Esophagus squamous epithelium (tissue), 5 donors: ENCODE results near the gene HNMT. TPM values are rescaled to one million over a fixed set of nuclear protein-coding genes. Genes with fewer than 3 reads are reported as not detected.

ENCODE experiments used
- DNase-seq: peaks from one replicate; lab custom pipeline; 2025; lab: John Stamatoyannopoulos, UW
- H3K27ac ChIP-seq, 4 donors: fragments of 200-600 bp; sonication (generic); one replicate each; pipeline ENCODE4 v1.5.1; 2016 to 2019; ENCODE audit warnings: mild to moderate bottlenecking in 1 of 4
- H3K27me3 ChIP-seq, 4 donors: fragments of 200-600 bp; sonication (generic); 1 replicate in 3 of 4; 2 replicates in 1 of 4; pipeline versions ENCODE4 v1.5.1 to v1.6.0; 2017 to 2021; ENCODE audit warnings: antibody characterized with exemption in 1 of 4
- H3K36me3 ChIP-seq, 3 donors: fragments of 200-600 bp; sonication (generic); one replicate each; pipeline ENCODE4 v1.5.1; 2016 to 2019
- H3K4me1 ChIP-seq, 3 donors: fragments of 200-600 bp; sonication (generic); one replicate each; pipeline ENCODE4 v1.5.1; 2017 to 2019
- H3K4me3 ChIP-seq, 4 donors: fragments of 200-600 bp; sonication (generic); 1 replicate in 3 of 4; 2 replicates in 1 of 4; pipeline ENCODE4 v1.5.1; 2016 to 2019; ENCODE audit warnings: mild to moderate bottlenecking in 2 of 4, moderate library complexity in 1 of 4
- H3K9me3 ChIP-seq, 3 donors: fragments of 200-600 bp; sonication (generic); one replicate each; pipeline ENCODE4 v1.5.1; 2016 to 2019
- POLR2A ChIP-seq, 4 donors: fragments of 450-650 bp; IDR thresholded peaks; one replicate each; pipeline ENCODE4 v1.6.1; 2017; ENCODE audit warnings: antibody characterized with exemption in 4 of 4, mild to moderate bottlenecking in 4 of 4, moderate library complexity in 3 of 4
- WGBS, 2 donors: methylation state at CpG; one replicate each; pipeline ENCODE4 v1.1.5; 2018; 5-methylcytosine and 5-hydroxymethylcytosine counted together
- intact Hi-C: fragments of 100-400 bp; cut with DNase I; formaldehyde crosslinking; loops from one replicate; pipeline ENCODE4 v1.15.0; 2022
- total RNA-seq, 4 donors: library from RNA; depleted of rRNA; stranded (reverse); fragments of >200 nt; gene quantifications; one replicate each; pipeline ENCODE4 v1.1.0, GENCODE V29; 2016
- TF ChIP-seq, protein P1 (sequence below), 6 experiments: fragments of 450-650 bp in 4 of 6; fragments of 200-600 bp in 2 of 6; sonication (generic) in 2 of 6; IDR thresholded peaks; one replicate each; pipeline ENCODE4 v1.5.1; 2016 to 2019; ENCODE audit warnings: antibody characterized with exemption in 6 of 6, mild to moderate bottlenecking in 4 of 6, moderate library complexity in 4 of 6
- donor health status: DM: yes; HTN: yes; CAD: no.

HNMT gene
- total RNA-seq, 4 donors from 2014 or later: 5.9 to 41.6 (median 8.2) TPM

DNA sequence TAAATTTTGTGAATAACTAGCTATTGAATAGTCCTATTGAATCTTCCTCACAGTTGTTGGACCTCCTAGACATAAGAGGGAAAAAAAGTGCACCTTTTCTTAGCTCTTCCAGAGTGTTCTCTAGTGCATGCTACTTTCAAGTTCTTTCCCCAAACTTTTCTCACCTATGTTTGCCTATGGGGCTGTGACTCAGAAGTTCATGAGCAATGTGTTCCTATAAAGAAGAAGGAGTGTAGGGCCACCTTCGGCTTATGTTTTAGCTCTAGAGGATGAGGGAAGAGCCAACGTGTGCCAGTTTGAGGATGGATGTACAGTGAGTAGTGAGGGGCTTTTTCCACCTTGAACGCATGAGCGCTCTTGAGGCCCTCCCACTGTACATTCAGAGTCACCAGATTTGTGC, 27.0 kb upstream of the HNMT start:
- Histone ChIP-seq H3K4me3 (no peak overlapping the region), H3K27ac (no peak overlapping the region), H3K9me3 (peaks cover 0 to 3% (median 0%) of the 10 kb centered on the region in 3 donors), H3K4me1 (no peaks in the 10 kb centered on the region), H3K36me3 (no peaks in the 10 kb centered on the region), H3K27me3 (no peaks in the 10 kb centered on the region)
- intact Hi-C loops: no loop called here
- 74 to 84% methylated on average over 3 to 4 of the region's 4 CpGs for WGBS, 2 donors
- DNase-seq: no peak
- no peak for TF ChIP-seq POLR2A (IDR thresholded peaks at IDR 0.05)
- TF ChIP-seq, protein P1, sequence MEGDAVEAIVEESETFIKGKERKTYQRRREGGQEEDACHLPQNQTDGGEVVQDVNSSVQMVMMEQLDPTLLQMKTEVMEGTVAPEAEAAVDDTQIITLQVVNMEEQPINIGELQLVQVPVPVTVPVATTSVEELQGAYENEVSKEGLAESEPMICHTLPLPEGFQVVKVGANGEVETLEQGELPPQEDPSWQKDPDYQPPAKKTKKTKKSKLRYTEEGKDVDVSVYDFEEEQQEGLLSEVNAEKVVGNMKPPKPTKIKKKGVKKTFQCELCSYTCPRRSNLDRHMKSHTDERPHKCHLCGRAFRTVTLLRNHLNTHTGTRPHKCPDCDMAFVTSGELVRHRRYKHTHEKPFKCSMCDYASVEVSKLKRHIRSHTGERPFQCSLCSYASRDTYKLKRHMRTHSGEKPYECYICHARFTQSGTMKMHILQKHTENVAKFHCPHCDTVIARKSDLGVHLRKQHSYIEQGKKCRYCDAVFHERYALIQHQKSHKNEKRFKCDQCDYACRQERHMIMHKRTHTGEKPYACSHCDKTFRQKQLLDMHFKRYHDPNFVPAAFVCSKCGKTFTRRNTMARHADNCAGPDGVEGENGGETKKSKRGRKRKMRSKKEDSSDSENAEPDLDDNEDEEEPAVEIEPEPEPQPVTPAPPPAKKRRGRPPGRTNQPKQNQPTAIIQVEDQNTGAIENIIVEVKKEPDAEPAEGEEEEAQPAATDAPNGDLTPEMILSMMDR (IDR thresholded peaks at IDR 0.05): no peak

DNA sequence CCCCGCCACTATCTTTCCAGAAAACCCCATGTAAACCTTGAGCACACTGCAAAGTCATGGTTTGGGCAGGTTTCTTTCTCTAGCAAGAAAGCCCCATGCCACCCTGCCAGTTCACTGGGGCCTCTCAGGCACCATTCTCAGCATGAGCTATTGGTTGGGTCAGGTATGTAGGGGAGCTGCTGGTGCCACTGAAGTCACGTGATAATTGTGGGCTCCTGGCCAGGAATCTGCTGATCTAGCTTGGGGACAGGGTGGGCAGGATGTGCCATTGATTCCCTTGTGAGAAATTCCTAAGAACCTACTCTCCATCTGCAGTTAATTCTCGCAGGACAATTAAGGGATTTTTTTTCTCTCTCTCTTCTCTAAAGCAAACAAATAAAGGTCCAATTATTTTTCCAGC, 26.5 kb upstream of the HNMT start:
- Histone ChIP-seq H3K27me3 (no peaks in the 10 kb centered on the region), H3K4me1 (no peaks in the 10 kb centered on the region), H3K4me3 (no peak overlapping the region), H3K9me3 (peaks cover 0 to 3% (median 0%) of the 10 kb centered on the region in 3 donors), H3K36me3 (no peaks in the 10 kb centered on the region), H3K27ac (no peak overlapping the region)
- intact Hi-C loops: no loop called here
- DNase-seq: no peak
- TF ChIP-seq, protein P1 (IDR thresholded peaks at IDR 0.05): no peak
- no peak for TF ChIP-seq POLR2A (IDR thresholded peaks at IDR 0.05)
- WGBS, 2 donors: 41 to 60% methylated on average over 3 of the region's 3 CpGs

DNA sequence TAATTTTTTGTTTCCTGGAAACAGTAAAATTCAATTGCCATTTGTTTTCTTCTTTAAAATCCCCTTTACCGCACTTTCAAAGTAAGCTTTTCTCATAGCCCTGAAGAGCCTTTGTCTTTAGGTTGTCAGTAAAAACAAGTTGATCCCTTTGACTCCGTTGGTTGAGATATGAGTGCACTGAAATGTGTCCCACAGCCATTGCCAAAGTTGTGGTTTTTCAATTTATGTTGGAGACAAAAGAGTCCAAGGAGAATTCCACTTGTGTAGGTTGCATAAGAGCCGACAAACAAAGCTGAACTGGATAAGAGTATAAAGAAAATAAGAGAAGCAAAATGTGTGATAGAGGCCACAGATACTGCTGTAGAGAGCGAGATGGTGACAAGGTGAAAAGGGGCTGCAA, 26.1 kb upstream of the HNMT start:
- H3K36me3 ChIP-seq: no peaks in the 10 kb centered on the region
- TF ChIP-seq, protein P1 (IDR thresholded peaks at IDR 0.05): no peak
- H3K4me3 ChIP-seq: no peak overlapping the region
- intact Hi-C loops: no loop called here
- no peaks in the 10 kb centered on the region for H3K27me3 ChIP-seq
- H3K9me3 ChIP-seq: peaks cover 0 to 3% (median 0%) of the 10 kb centered on the region in 3 donors
- no peaks in the 10 kb centered on the region for H3K4me1 ChIP-seq
- H3K27ac ChIP-seq: no peak overlapping the region
- 45 to 50% methylated on average over 4 of the region's 4 CpGs for WGBS, 2 donors
- DNase-seq: no peak

DNA sequence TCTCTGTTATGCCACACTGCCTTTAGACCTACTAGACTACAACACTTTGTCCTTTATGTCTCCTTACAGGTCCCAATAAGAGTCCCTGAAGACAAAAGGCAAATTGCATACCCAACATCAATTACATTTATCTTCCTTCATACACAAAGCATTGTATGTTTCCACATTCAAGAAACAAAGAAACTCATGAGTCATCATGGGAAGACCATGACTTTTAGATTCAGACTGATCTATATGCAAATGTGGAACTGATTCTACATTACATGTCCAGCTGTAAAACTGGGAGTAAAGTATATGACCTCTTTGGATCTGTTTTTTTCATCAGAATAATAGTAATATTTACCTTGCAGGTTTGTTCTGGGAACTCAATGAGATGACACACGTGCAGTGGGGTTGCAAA, 25.2 kb upstream of the HNMT start:
- Histone ChIP-seq H3K9me3 (peaks cover 0 to 3% (median 0%) of the 10 kb centered on the region in 3 donors), H3K27ac (no peak overlapping the region), H3K36me3 (no peaks in the 10 kb centered on the region), H3K27me3 (no peaks in the 10 kb centered on the region), H3K4me3 (no peak overlapping the region), H3K4me1 (no peaks in the 10 kb centered on the region)
- intact Hi-C loops: no loop called here
- TF ChIP-seq, protein P1 (IDR thresholded peaks at IDR 0.05): no peak
- no peak for DNase-seq
- 40 to 100% methylated on average over 1 of the region's 1 CpG for WGBS, 2 donors

DNA sequence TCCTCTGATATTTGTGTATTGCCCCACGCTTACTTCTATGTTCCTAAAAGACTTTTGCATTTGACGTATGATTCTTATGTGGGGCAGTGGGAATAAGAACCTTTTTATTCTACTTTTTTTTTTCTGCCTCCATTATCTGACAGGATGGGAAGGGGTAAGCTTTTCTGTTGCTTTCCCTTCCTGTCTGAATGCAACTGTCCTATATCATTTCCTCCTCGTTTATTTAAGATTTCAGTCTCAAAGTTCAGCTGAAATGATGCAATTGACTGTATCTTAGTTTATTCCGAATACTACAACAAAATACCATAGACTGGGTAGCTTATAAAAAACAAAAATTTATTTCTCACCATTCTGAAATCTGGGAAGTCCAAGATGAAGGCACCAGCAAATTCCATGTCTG, 24.1 kb upstream of the HNMT start:
- TF ChIP-seq, protein P1 (IDR thresholded peaks at IDR 0.05): no peak
- no peak for TF ChIP-seq POLR2A (IDR thresholded peaks at IDR 0.05)
- intact Hi-C loops: loop anchor here (5.0 kb wide), 1 partner anchor 152 kb away; no protein-coding TSS in a partner anchor
- 82 to 86% methylated on average over 4 of the region's 4 CpGs for WGBS, 2 donors

More for the DNA sequence above, 24.1 kb upstream of the HNMT start:
- Histone ChIP-seq H3K27ac (no peak overlapping the region), H3K9me3 (peaks cover 0 to 2% (median 0%) of the 10 kb centered on the region in 3 donors), H3K4me1 (no peaks in the 10 kb centered on the region), H3K27me3 (no peaks in the 10 kb centered on the region), H3K36me3 (no peaks in the 10 kb centered on the region), H3K4me3 (no peak overlapping the region)
- no peak for DNase-seq
